Colonic mucosa (tissue), 4 donors: Measurements from ENCODE around the gene NKX2-3. TPM values are rescaled to one million over a fixed set of nuclear protein-coding genes. Genes with fewer than 3 reads are reported as not detected.
A peak's percentile ranks its signal among the peaks of the same experiment; 100 is the strongest.

Experiments
- DNase-seq: peaks from one replicate; pipeline ENCODE4 v3.0.0-alpha.2; 2020
- H3K27ac ChIP-seq: fragments of 200-600 bp; one replicate; pipeline ENCODE4 v1.8.0; 2021
- H3K27me3 ChIP-seq: fragments of 200-600 bp; one replicate; pipeline ENCODE4 v1.8.0; 2021
- H3K36me3 ChIP-seq: fragments of 200-600 bp; one replicate; pipeline ENCODE4 v1.8.0; 2021
- H3K4me1 ChIP-seq: fragments of 200-600 bp; one replicate; pipeline ENCODE4 v1.8.0; 2021; ENCODE audit warnings: mild to moderate bottlenecking
- H3K4me3 ChIP-seq: fragments of 200-600 bp; one replicate; pipeline ENCODE4 v1.8.0; 2021
- H3K9ac ChIP-seq, 2 donors: one replicate each; pipeline ENCODE4 v1.7.0; 2013; ENCODE audit warnings: control low read depth in 2 of 2, low read depth in 2 of 2, low read length in 2 of 2
- H3K9me3 ChIP-seq: fragments of 200-600 bp; one replicate; pipeline ENCODE4 v1.8.0; 2021
- CTCF ChIP-seq: fragments of 200-600 bp; IDR thresholded peaks from one replicate; pipeline ENCODE4 v1.8.0; 2022; ENCODE audit warnings: antibody characterized with exemption, mild to moderate bottlenecking
- intact Hi-C: fragments of 100-400 bp; cut with DNase I; formaldehyde crosslinking; loops from one replicate; pipeline ENCODE4 v1.14.1; 2022
- total RNA-seq, 2 donors: library from RNA; stranded (reverse); fragmentation: NEBNext Ultra II Directional in 1 of 2; extraction: Animal tissue kit (Norgen Biotek cat#: 25700) in 1 of 2; gene quantifications; one replicate each; pipeline ENCODE4 v1.2.1, GENCODE V29; 2021
- donor health status: healthy.
- donor health status: DM: no; HTN: no; CAD: no.
- donor health status: DM: no; HTN: no; CAD: no.

Gene NKX2-3
- total RNA-seq, 2 donors from 2014 or later = 5.4 to 7.9 TPM

GRCh38 chr10:99497343-99498025, 35.3 kb upstream of the NKX2-3 start:
- Histone ChIP-seq H3K4me1 (no peaks in the 10 kb centered on the region), H3K27ac (no peak overlapping the region), H3K27me3 (no peaks in the 10 kb centered on the region), H3K4me3 (no peak overlapping the region), H3K9me3 (no peaks in the 10 kb centered on the region), H3K9ac (no peak overlapping the region), H3K36me3 (no peaks in the 10 kb centered on the region)
- no peak for TF ChIP-seq CTCF
- DNase-seq = no peak
- intact Hi-C loops = no loop called here

- intact Hi-C loops = no loop called here
- no peak overlapping the region for H3K4me3 ChIP-seq
- no peak overlapping the region for H3K27ac ChIP-seq
- TF ChIP-seq CTCF = no peak
- no peaks in the 10 kb centered on the region for H3K4me1 ChIP-seq
- DNase-seq = no peak
- no peaks in the 10 kb centered on the region for H3K9me3 ChIP-seq
- H3K27me3 ChIP-seq = no peaks in the 10 kb centered on the region
- no peaks in the 10 kb centered on the region for H3K36me3 ChIP-seq
- no peak overlapping the region for H3K9ac ChIP-seq
Measured at GRCh38 chr10:99506416-99506815, 26.3 kb upstream of the NKX2-3 start.

GRCh38 chr10:99507265-99507664, 25.5 kb upstream of the NKX2-3 start:
- intact Hi-C loops = no loop called here
- Histone ChIP-seq H3K9ac (no peak overlapping the region), H3K4me3 (no peak overlapping the region), H3K9me3 (no peaks in the 10 kb centered on the region), H3K27me3 (no peaks in the 10 kb centered on the region), H3K4me1 (no peaks in the 10 kb centered on the region), H3K36me3 (no peaks in the 10 kb centered on the region), H3K27ac (no peak overlapping the region)
- TF ChIP-seq CTCF = no peak
- no peak for DNase-seq

GRCh38 chr10:99513061-99513460, 19.7 kb upstream of the NKX2-3 start:
- DNase-seq = no peak
- intact Hi-C loops = no loop called here
- Histone ChIP-seq H3K9me3 (no peaks in the 10 kb centered on the region), H3K27me3 (peaks cover 6% of the 10 kb centered on the region), H3K9ac (no peak overlapping the region), H3K4me3 (no peak overlapping the region), H3K36me3 (no peaks in the 10 kb centered on the region), H3K27ac (no peak overlapping the region), H3K4me1 (no peaks in the 10 kb centered on the region)
- no peak for TF ChIP-seq CTCF

GRCh38 chr10:99519690-99520039, 13.1 kb upstream of the NKX2-3 start:
- peaks cover 60% of the 10 kb centered on the region for H3K27me3 ChIP-seq
- no peaks in the 10 kb centered on the region for H3K9me3 ChIP-seq
- peaks cover 8% of the 10 kb centered on the region for H3K4me1 ChIP-seq
- no peaks in the 10 kb centered on the region for H3K36me3 ChIP-seq
- H3K9ac ChIP-seq = peak overlapping the region in 1 of 2 donors; percentile 58
- intact Hi-C loops = no loop called here
- H3K27ac ChIP-seq = peak overlapping the region; percentile 66
- no peak overlapping the region for H3K4me3 ChIP-seq
- no peak for TF ChIP-seq CTCF
- no peak for DNase-seq
